Breast epithelium (tissue), 4 donors: ENCODE results near the gene MATN4. TPM values are rescaled to one million over a fixed set of nuclear protein-coding genes. Genes with fewer than 3 reads are reported as not detected.
A peak's percentile ranks its signal among the peaks of the same experiment; 100 is the strongest.

Source experiments
- DNase-seq, 2 donors: peaks; one replicate each; pipeline ENCODE4 v3.0.0-alpha.2; 2019; ENCODE audit warnings: low spot score in 2 of 2
- H3K27ac ChIP-seq, 2 donors: fragments of 200-600 bp; sonication (generic) in 1 of 2; one replicate each; pipeline ENCODE4 v1.5.1; 2016 to 2019; ENCODE audit warnings: mild to moderate bottlenecking in 1 of 2
- H3K27me3 ChIP-seq, 2 donors: fragments of 200-600 bp; sonication (generic) in 1 of 2; one replicate each; pipeline versions ENCODE4 v1.5.1 to v1.6.0; 2017 to 2019; ENCODE audit warnings: control low read depth in 1 of 2, mild to moderate bottlenecking in 1 of 2
- H3K36me3 ChIP-seq: fragments of 200-600 bp; one replicate; pipeline ENCODE4 v1.5.1; 2019
- H3K4me1 ChIP-seq, 2 donors: fragments of 200-600 bp; sonication (generic); one replicate each; pipeline ENCODE4 v1.5.1; 2016 to 2019; ENCODE audit warnings: control low read depth in 1 of 2
- H3K4me3 ChIP-seq, 3 donors: fragments of 200-600 bp; sonication (generic); 1 replicate in 2 of 3; 2 replicates in 1 of 3; pipeline ENCODE4 v1.5.1; 2016 to 2019; ENCODE audit warnings: mild to moderate bottlenecking in 3 of 3, moderate library complexity in 2 of 3
- H3K9me3 ChIP-seq, 2 donors: fragments of 200-600 bp; sonication (generic) in 1 of 2; one replicate each; pipeline ENCODE4 v1.5.1; 2016 to 2019; ENCODE audit warnings: control low read depth in 1 of 2
- CTCF ChIP-seq, 3 donors: fragments of 450-650 bp; IDR thresholded peaks; one replicate each; pipeline ENCODE4 v1.5.1; 2016 to 2017; ENCODE audit warnings: antibody characterized with exemption in 3 of 3, mild to moderate bottlenecking in 3 of 3, moderate library complexity in 3 of 3
- POLR2A ChIP-seq: fragments of 450-650 bp; IDR thresholded peaks from one replicate; pipeline ENCODE4 v1.6.1; 2016; ENCODE audit warnings: antibody characterized with exemption, mild to moderate bottlenecking, moderate library complexity
- POLR2AphosphoS5 ChIP-seq, 3 donors: sonication (generic); formaldehyde crosslinking; IDR thresholded peaks; one replicate each; pipeline ENCODE4 v1.6.1; 2017; ENCODE audit warnings: antibody characterized with exemption in 3 of 3
- intact Hi-C: fragments of 100-400 bp; cut with DNase I; formaldehyde crosslinking; loops from one replicate; pipeline ENCODE4 v1.15.1; 2023; ENCODE audit warnings: low total_unique reads
- total RNA-seq, 3 donors: library from RNA; depleted of rRNA; stranded (reverse); fragments of >200 nt; gene quantifications; one replicate each; pipeline ENCODE4 v1.1.0, GENCODE V29; 2016

The MATN4 gene
- total RNA-seq, 3 donors from 2014 or later: 0.33 to 1.6 TPM; not detected in 1

GRCh38 chr20:45279992-45280391 is 28.1 kb downstream of the MATN4 start:
- intact Hi-C loops: loop anchor here (5.0 kb wide), 1 partner anchor 1182 kb away; no protein-coding TSS in a partner anchor
- H3K4me1 ChIP-seq: no peaks in the 10 kb centered on the region
- DNase-seq: no peak

GRCh38 chr20:45275338-45275737 is 32.8 kb downstream of the MATN4 start:
- TF ChIP-seq CTCF (IDR thresholded peaks at IDR 0.05): no peak
- TF ChIP-seq POLR2AphosphoS5 (IDR thresholded peaks at IDR 0.05): no peak
- TF ChIP-seq POLR2A: no peak
- Histone ChIP-seq H3K27ac (no peak overlapping the region), H3K36me3 (no peaks in the 10 kb centered on the region), H3K4me3 (no peak overlapping the region), H3K27me3 (no peaks in the 10 kb centered on the region), H3K9me3 (no peaks in the 10 kb centered on the region), H3K4me1 (no peaks in the 10 kb centered on the region)
- intact Hi-C loops: no loop called here
- no peak for DNase-seq

More at GRCh38 chr20:45279992-45280391, 28.1 kb downstream of the MATN4 start:
- Histone ChIP-seq H3K9me3 (no peaks in the 10 kb centered on the region), H3K27me3 (no peaks in the 10 kb centered on the region), H3K36me3 (no peaks in the 10 kb centered on the region), H3K27ac (no peak overlapping the region), H3K4me3 (no peak overlapping the region)
- TF ChIP-seq CTCF (IDR thresholded peaks at IDR 0.05) (no peak), POLR2AphosphoS5 (IDR thresholded peaks at IDR 0.05) (no peak), POLR2A (no peak)

GRCh38 chr20:45269754-45270270 is 38.3 kb downstream of the MATN4 start:
- no peak for TF ChIP-seq POLR2AphosphoS5 (IDR thresholded peaks at IDR 0.05)
- Histone ChIP-seq H3K36me3 (no peaks in the 10 kb centered on the region), H3K4me3 (no peak overlapping the region), H3K27ac (no peak overlapping the region), H3K4me1 (no peaks in the 10 kb centered on the region), H3K27me3 (no peaks in the 10 kb centered on the region), H3K9me3 (no peaks in the 10 kb centered on the region)
- no peak for DNase-seq
- intact Hi-C loops: no loop called here

- Histone ChIP-seq H3K27ac (no peak overlapping the region), H3K27me3 (no peaks in the 10 kb centered on the region), H3K4me1 (no peaks in the 10 kb centered on the region), H3K9me3 (no peaks in the 10 kb centered on the region), H3K4me3 (no peak overlapping the region), H3K36me3 (no peaks in the 10 kb centered on the region)
- intact Hi-C loops: no loop called here
- TF ChIP-seq POLR2A (no peak), CTCF (IDR thresholded peaks at IDR 0.05) (no peak), POLR2AphosphoS5 (IDR thresholded peaks at IDR 0.05) (no peak)
- DNase-seq: no peak
Measured at GRCh38 chr20:45269056-45269455, 39.0 kb downstream of the MATN4 start.

- no peaks in the 10 kb centered on the region for H3K27me3 ChIP-seq
- H3K36me3 ChIP-seq: no peaks in the 10 kb centered on the region
- no peak overlapping the region for H3K27ac ChIP-seq
- no peak for DNase-seq
- no peaks in the 10 kb centered on the region for H3K4me1 ChIP-seq
- H3K9me3 ChIP-seq: no peaks in the 10 kb centered on the region
- intact Hi-C loops: no loop called here
- no peak overlapping the region for H3K4me3 ChIP-seq
- TF ChIP-seq POLR2AphosphoS5 (IDR thresholded peaks at IDR 0.05): no peak
- TF ChIP-seq CTCF (IDR thresholded peaks at IDR 0.05): no peak
- no peak for TF ChIP-seq POLR2A
Measured at GRCh38 chr20:45268531-45268930, 39.6 kb downstream of the MATN4 start.

GRCh38 chr20:45266977-45267376 is 41.1 kb downstream of the MATN4 start:
- DNase-seq: no peak
- intact Hi-C loops: no loop called here
- H3K4me3 ChIP-seq: no peak overlapping the region
- TF ChIP-seq POLR2AphosphoS5 (IDR thresholded peaks at IDR 0.05): no peak
- TF ChIP-seq POLR2A: no peak
- TF ChIP-seq CTCF (IDR thresholded peaks at IDR 0.05): no peak
- no peaks in the 10 kb centered on the region for H3K36me3 ChIP-seq
- H3K4me1 ChIP-seq: no peaks in the 10 kb centered on the region
- H3K27ac ChIP-seq: peak overlapping the region in 1 of 2 donors; percentile 43
- no peaks in the 10 kb centered on the region for H3K27me3 ChIP-seq
- no peaks in the 10 kb centered on the region for H3K9me3 ChIP-seq
